WI38 (cell line): ENCODE results near the gene DPH7.
"Not testable (repeated sequence)": the region's sequence is repeated elsewhere in the genome, so short reads cannot be mapped to it uniquely, and the experiment has no call there.

Experiments used
- H3K4me3 ChIP-seq: 2 replicates; pipeline ENCODE4 v1.5.1; 2011; ENCODE audit warnings: low read depth, mild to moderate bottlenecking, control low read depth, low read length
- CTCF ChIP-seq: IDR thresholded peaks from 2 replicates; pipeline ENCODE4 v1.5.1; 2012; ENCODE audit warnings: low read depth, mild to moderate bottlenecking, control low read depth, low read length

DPH7 gene

GRCh38 chr9:137519553-137519952 lies 59.2 kb downstream of the DPH7 start:
- TF ChIP-seq CTCF, result no peak
- H3K4me3 ChIP-seq, result no peak overlapping the region

- H3K4me3 ChIP-seq, result not testable (repeated sequence)
Observed at GRCh38 chr9:137518661-137519459, 59.9 kb downstream of the DPH7 start.

- no peak overlapping the region for H3K4me3 ChIP-seq
- no peak for TF ChIP-seq CTCF
Observed at GRCh38 chr9:137516144-137516917, 62.4 kb downstream of the DPH7 start.

GRCh38 chr9:137515338-137515724 lies 63.4 kb downstream of the DPH7 start:
- no peak for TF ChIP-seq CTCF
- H3K4me3 ChIP-seq, result no peak overlapping the region

GRCh38 chr9:137514691-137515337 lies 63.9 kb downstream of the DPH7 start:
- no peak for TF ChIP-seq CTCF
- H3K4me3 ChIP-seq, result no peak overlapping the region

- not testable (repeated sequence) for H3K4me3 ChIP-seq
Observed at GRCh38 chr9:137513801-137514570, 64.7 kb downstream of the DPH7 start.

- H3K4me3 ChIP-seq, result not testable (repeated sequence)
Observed at GRCh38 chr9:137513136-137513535, 65.6 kb downstream of the DPH7 start.

- no peak for TF ChIP-seq CTCF
- H3K4me3 ChIP-seq, result no peak overlapping the region
Observed at GRCh38 chr9:137511758-137512463, 66.8 kb downstream of the DPH7 start.

- H3K4me3 ChIP-seq, result not testable (repeated sequence)
Observed at GRCh38 chr9:137511126-137511525, 67.6 kb downstream of the DPH7 start.
